Small intestine (tissue), 16 donors: ENCODE measurements around the gene TRIML1. TPM values are rescaled to one million over a fixed set of nuclear protein-coding genes. Genes with fewer than 3 reads are reported as not detected.

Experiments used
- DNase-seq, 2 donors: peaks; one replicate each; pipeline versions ENCODE4 v3.0.0 to v3.0.0-alpha.2; 2013
- FAIRE-seq: peaks from 2 replicates; lab custom pipeline; 2012; peaks lifted over from hg19 to GRCh38; lab: Jason Lieb, UNC
- H3K27ac ChIP-seq, 3 donors: one replicate each; pipeline ENCODE4 v1.5.1; 2013; ENCODE audit warnings: low read length in 2 of 3, mild to moderate bottlenecking in 2 of 3, control low read depth in 1 of 3, inconsistent platforms in 1 of 3, low read depth in 1 of 3, moderate library complexity in 1 of 3
- H3K27me3 ChIP-seq, 3 donors: one replicate each; pipeline ENCODE4 v1.6.1; 2013; ENCODE audit warnings: low read length in 3 of 3, inconsistent platforms in 1 of 3; ENCODE audit not compliant: control insufficient read depth in 3 of 3, insufficient read depth in 3 of 3
- H3K36me3 ChIP-seq, 3 donors: one replicate each; pipeline ENCODE4 v1.6.1; 2013; ENCODE audit warnings: low read length in 3 of 3, inconsistent platforms in 1 of 3, low read depth in 1 of 3, mild to moderate bottlenecking in 1 of 3, moderate library complexity in 1 of 3; ENCODE audit not compliant: control insufficient read depth in 3 of 3, insufficient read depth in 2 of 3
- H3K4me1 ChIP-seq, 3 donors: one replicate each; pipeline ENCODE4 v1.6.1; 2013; ENCODE audit warnings: low read length in 2 of 3, inconsistent platforms in 1 of 3, low read depth in 1 of 3, mild to moderate bottlenecking in 1 of 3, moderate library complexity in 1 of 3; ENCODE audit not compliant: control insufficient read depth in 3 of 3, insufficient read depth in 2 of 3
- H3K4me3 ChIP-seq, 3 donors: one replicate each; pipeline ENCODE4 v1.5.1; 2013; ENCODE audit warnings: low read length in 3 of 3, control low read depth in 1 of 3, inconsistent platforms in 1 of 3, low read depth in 1 of 3, mild to moderate bottlenecking in 1 of 3, moderate library complexity in 1 of 3
- H3K9me3 ChIP-seq, 2 donors: one replicate each; pipeline ENCODE4 v1.6.1; 2013; ENCODE audit warnings: low read depth in 1 of 2, low read length in 1 of 2; ENCODE audit not compliant: control insufficient read depth in 2 of 2, insufficient read depth in 1 of 2
- WGBS, 3 donors: extraction: QIAGEN DNeasy Blood & Tissue Kit; methylation state at CpG; one replicate each; pipeline ENCODE4 v1.1.7; 2013; 5-methylcytosine and 5-hydroxymethylcytosine counted together
- long read RNA-seq, 10 donors: transcript quantifications; one replicate each; lab custom pipeline, GENCODE V29; 2026
- polyA plus RNA-seq, 4 donors: library from polyadenylated mRNA; stranded (reverse) in 3 of 4; unstranded in 1 of 4; fragments of 200-250 nt in 3 of 4; fragments of 120-200 nt in 1 of 4; gene quantifications; one replicate each; pipeline versions ENCODE4 v1.2.1 to v1.2.3, GENCODE V29; 2013
- donor health status: healthy with polysubstance abuse.
- donor health status: control.
- donor health status: control.
- donor health status: Bipolar disorder and iron deficiency.
- donor health status: healthy.

Gene TRIML1, protein sequence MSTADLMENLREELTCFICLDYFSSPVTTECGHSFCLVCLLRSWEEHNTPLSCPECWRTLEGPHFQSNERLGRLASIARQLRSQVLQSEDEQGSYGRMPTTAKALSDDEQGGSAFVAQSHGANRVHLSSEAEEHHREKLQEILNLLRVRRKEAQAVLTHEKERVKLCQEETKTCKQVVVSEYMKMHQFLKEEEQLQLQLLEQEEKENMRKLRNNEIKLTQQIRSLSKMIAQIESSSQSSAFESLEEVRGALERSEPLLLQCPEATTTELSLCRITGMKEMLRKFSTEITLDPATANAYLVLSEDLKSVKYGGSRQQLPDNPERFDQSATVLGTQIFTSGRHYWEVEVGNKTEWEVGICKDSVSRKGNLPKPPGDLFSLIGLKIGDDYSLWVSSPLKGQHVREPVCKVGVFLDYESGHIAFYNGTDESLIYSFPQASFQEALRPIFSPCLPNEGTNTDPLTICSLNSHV
- polyA plus RNA-seq = not detected
- long read RNA-seq, donor 1 = 0 reads
- long read RNA-seq, donor 2 = 0 reads
- long read RNA-seq, donor 3 = 0 reads
- long read RNA-seq, donor 4 = 0 reads
- long read RNA-seq, donor 5 = 0 reads
- long read RNA-seq, donor 6 = 0 reads
- long read RNA-seq, donor 7 = 0 reads
- long read RNA-seq, donor 8 = 0 reads
- long read RNA-seq, donor 9 = 0 reads
- long read RNA-seq, donor 10 = 0 reads

DNA sequence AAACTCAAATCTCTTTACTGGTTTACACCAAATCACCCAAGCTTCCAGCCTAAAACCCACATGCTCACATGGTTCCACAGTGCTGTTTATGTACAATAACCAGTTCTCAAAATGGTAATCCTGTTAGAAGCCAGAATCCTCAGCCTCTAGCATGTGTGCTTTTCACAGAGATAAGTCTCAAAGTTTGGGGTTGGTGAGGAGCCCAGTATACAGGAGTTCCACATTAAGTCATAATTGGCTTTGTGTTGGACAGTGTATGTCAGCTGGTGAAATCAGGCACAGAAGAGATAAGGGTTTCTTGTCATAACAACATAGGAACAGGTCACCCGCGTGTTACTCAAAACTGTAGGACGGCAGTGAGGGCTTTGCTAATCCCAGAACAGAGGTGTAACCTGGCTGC is at the start of gene TRIML1:
Gene TRIML1, plus strand, starts transcription at position 301 of the 400 bp plus-strand sequence. CDS start 118 bp downstream, outside the sequence.
- FAIRE-seq (no peak), DNase-seq (no peak)
- Histone ChIP-seq H3K4me1 (no peaks in the 10 kb centered on the region), H3K27me3 (no peaks in the 10 kb centered on the region), H3K9me3 (peaks cover 0 to 2% of the 10 kb centered on the region in 2 donors), H3K4me3 (no peak within 1 kb of the TSS), H3K27ac (no peak within 1 kb of the TSS), H3K36me3 (no peaks in the 10 kb centered on the region)
- 83 to 90% (median 88%) methylated on average over 3 of the region's 3 CpGs for WGBS, 3 donors

DNA sequence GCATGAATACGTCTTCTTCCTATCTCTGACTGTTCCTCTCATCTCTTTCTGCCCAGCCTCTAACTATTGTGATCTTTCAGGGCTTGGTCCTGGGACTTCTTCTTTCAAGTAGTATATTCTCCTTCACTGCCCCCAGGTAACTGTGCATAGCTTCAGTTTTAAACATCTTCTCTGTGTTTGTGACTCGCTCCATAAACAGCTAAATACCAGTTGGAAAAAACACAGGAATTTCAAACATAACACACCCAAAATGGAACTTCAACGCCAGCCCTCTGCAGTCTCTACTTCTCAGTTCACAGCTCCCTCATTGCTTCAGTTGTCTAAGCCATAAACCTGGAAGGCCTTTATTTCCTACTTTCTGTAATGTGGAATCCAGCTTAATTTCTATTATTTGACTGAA is 46.4 kb upstream of the TRIML1 start:
- no peak for FAIRE-seq
- H3K27ac ChIP-seq = no peak overlapping the region
- WGBS, 3 donors = 77 to 89% (median 78%) methylated on average over 3 of the region's 3 CpGs

DNA sequence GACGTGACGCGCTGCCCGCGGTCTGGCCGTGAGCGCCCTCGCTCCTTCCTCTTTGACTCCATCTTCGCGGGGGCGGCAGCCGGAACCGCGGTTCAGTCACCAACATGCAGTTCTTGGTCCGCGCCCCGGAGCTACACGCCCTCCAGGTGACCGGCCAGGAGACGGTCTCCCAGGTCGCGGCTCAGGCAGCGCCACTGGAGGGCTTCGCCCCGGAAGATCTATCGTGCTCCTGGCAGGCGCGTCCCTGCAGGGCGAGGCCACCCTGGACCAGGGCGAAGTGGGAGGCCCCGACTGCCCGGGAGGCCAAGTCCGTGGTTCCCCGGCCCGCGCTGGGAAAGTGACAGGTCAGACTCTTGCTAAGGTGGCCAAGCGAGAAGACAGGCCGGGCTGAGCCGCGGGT is 32.8 kb upstream of the TRIML1 start:
- no peaks in the 10 kb centered on the region for H3K27me3 ChIP-seq
- 94 to 97% (median 97%) methylated on average over 40 of the region's 40 CpGs for WGBS, 3 donors
- peaks cover 3 to 6% of the 10 kb centered on the region in 2 donors for H3K9me3 ChIP-seq
- no peaks in the 10 kb centered on the region for H3K36me3 ChIP-seq
- DNase-seq (no peak), FAIRE-seq (no peak)
- H3K4me1 ChIP-seq = no peaks in the 10 kb centered on the region
- no peak overlapping the region for H3K4me3 ChIP-seq
- H3K27ac ChIP-seq = no peak overlapping the region

More for the DNA sequence above, 46.4 kb upstream of the TRIML1 start:
- H3K4me1 ChIP-seq = no peaks in the 10 kb centered on the region
- no peaks in the 10 kb centered on the region for H3K9me3 ChIP-seq
- no peak for DNase-seq
- no peak overlapping the region for H3K4me3 ChIP-seq
- no peaks in the 10 kb centered on the region for H3K27me3 ChIP-seq
- H3K36me3 ChIP-seq = no peaks in the 10 kb centered on the region

DNA sequence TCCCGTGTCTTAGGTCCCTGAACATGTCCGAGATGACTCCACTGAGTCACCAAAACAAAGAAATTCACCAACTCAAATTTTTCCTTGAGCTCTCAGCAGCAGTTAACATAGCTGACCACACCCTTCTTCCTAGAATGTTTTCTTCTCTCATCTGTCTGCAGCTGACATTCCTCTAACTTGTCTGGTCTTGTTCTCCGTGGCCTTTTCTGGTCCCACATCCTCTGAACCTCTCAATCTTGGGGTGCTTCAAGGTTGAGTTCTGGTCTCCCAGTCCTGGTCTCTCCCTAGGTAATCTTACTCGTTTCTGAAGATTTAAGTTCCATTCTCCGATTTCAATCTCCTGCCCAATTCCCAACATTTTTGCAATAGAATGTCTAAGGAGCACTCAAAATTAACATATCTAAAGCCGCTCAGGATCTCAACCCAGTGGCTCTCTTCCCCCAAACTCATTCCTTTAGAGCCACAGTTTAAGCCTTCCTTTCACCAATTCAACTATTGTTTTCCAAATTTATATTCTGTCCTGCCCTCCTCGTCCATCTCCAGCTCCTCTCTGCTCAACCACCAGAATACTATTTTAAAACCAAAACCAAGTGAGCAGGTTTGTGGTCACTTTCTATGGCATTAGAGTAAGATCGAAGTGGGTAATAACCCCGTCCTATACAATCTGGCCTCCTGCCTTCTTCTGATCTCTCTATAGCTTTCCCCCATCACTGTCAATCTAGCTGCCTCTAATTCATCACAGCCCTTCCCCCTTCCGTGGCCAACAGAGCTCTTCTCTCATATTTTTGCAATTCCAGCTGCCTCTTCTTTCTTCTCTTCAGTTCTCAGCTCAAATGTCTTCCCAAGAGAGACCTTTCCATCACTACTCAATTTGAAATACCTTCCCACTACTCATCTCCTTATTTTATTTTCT is 31.1 kb upstream of the TRIML1 start:
- Histone ChIP-seq H3K4me3 (no peak overlapping the region), H3K4me1 (no peaks in the 10 kb centered on the region), H3K27ac (no peak overlapping the region), H3K36me3 (no peaks in the 10 kb centered on the region), H3K27me3 (no peaks in the 10 kb centered on the region), H3K9me3 (peaks cover 3 to 6% of the 10 kb centered on the region in 2 donors)
- DNase-seq = no peak
- WGBS, 3 donors = 52 to 55% (median 55%) methylated on average over 10 of the region's 10 CpGs
- no peak for FAIRE-seq

DNA sequence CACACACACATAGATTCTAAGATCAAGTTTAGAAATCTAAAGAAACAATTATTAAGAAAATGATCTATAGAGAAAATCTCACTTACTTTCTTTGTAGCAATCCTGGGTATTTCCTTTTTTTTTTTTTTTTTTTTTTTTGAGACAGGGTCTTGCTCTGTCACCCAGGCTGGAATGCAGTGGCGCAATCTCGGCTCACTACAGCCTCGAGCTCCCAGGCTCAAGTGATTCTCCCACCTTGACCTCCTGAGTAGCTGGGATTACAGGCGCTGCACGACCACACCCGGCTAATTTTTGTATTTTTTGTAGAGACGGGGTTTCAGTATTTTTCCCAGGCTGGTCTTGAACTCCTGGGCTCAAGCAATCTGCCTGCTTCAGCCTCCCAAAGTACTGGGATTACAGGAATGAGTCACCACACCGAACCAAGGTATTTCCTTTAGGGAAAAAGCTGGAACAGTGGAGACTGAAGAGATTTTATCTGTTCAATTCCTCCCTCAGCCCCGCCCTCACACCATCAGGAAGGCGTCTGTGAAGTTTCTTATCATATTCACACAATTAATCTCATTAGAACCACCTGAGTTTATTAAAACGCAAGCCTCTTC is 30.0 kb upstream of the TRIML1 start, which contains the start of gene TRIML2:
Gene TRIML2, minus strand, starts transcription at position 447 of the 599 bp plus-strand sequence. CDS start 4,235 bp downstream, outside the sequence.
- WGBS, 3 donors = 42 to 58% (median 47%) methylated on average over 11 of the region's 11 CpGs
- H3K9me3 ChIP-seq = peaks cover 3 to 6% of the 10 kb centered on the region in 2 donors
- no peak for FAIRE-seq

DNA sequence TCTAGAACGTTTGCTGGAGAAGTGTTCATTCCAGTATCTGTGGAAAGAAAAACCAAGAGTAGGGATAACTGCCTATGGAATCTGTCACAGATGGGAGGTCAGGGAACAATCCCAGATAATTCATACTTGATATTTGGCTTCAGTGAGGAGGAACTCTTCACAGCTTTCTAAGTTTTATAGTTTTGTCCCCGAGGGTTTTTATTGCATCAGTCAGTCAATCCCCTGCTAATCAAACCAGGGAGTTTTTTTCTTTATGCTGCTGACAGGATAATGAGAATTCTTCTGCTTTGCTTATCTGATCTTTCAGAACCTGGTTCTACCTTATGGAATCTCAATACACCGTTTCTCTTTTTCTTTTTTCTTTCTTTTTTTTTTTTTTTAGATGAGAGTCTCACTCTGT is 29.2 kb upstream of the TRIML1 start:
- DNase-seq = no peak
- Histone ChIP-seq H3K4me3 (no peak overlapping the region), H3K27me3 (no peaks in the 10 kb centered on the region), H3K27ac (no peak overlapping the region), H3K36me3 (no peaks in the 10 kb centered on the region), H3K4me1 (no peaks in the 10 kb centered on the region), H3K9me3 (peaks cover 3 to 6% of the 10 kb centered on the region in 2 donors)
- WGBS, 3 donors = 27 to 37% (median 33%) methylated on average over 3 of the region's 3 CpGs
- no peak for FAIRE-seq

More for the DNA sequence above, 30.0 kb upstream of the TRIML1 start, which contains the start of gene TRIML2:
- no peak for DNase-seq
- H3K27ac ChIP-seq = no peak within 1 kb of the TSS
- H3K36me3 ChIP-seq = no peaks in the 10 kb centered on the region
- no peak within 1 kb of the TSS for H3K4me3 ChIP-seq
- H3K4me1 ChIP-seq = no peaks in the 10 kb centered on the region
- no peaks in the 10 kb centered on the region for H3K27me3 ChIP-seq

DNA sequence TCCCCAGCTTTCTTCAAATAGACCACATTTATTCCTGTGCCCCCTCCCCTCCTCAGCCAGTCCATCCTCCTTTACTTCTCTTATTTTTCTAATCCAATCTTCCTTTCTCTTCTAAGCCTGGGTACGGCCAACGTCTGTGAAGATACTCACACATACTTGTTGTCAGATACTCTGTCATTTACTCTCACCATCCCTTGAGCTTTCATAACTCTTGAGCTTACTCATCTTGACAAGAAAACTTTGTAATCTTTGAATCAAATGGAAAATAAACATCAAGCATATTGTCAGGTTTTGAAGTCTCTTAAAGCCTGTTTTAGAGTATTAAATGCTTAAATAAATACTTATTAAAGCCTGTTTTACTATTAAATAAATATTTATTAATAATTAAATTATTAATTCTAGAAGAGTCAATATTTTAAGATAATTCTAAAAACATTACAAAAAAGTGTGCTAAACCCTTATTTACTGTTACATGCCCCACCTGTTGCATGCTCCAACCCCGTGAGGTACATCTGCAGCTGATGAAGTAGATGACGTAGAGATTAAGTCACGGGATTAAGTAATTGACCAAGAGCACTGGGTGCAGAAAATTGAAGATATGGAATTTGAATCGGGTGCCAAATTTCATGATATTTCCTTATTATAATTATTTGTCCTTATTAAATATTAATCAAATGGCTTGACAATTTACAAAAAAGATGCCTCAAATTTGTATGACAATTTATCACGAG is 28.3 kb upstream of the TRIML1 start:
- Histone ChIP-seq H3K4me3 (no peak overlapping the region), H3K36me3 (no peaks in the 10 kb centered on the region), H3K27me3 (no peaks in the 10 kb centered on the region), H3K27ac (no peak overlapping the region), H3K4me1 (no peaks in the 10 kb centered on the region), H3K9me3 (peaks cover 3 to 6% of the 10 kb centered on the region in 2 donors)
- FAIRE-seq (no peak), DNase-seq (no peak)
- 62 to 68% (median 68%) methylated on average over 7 of the region's 7 CpGs for WGBS, 3 donors
